HG02981 (cell line): Measurements from ENCODE around the gene AK2.
"Not testable (repeated sequence)": the region's sequence is repeated elsewhere in the genome, so short reads cannot be mapped to it uniquely, and the experiment has no call there.

Experiments used
- ATAC-seq: cut with Tn5 transposase; IDR thresholded peaks from one replicate; pipeline ENCODE4 v1.9.1; 2021; ENCODE audit warnings: mild to moderate bottlenecking, moderate library complexity; ENCODE audit not compliant: unreplicated experiment

AK2 gene

DNA sequence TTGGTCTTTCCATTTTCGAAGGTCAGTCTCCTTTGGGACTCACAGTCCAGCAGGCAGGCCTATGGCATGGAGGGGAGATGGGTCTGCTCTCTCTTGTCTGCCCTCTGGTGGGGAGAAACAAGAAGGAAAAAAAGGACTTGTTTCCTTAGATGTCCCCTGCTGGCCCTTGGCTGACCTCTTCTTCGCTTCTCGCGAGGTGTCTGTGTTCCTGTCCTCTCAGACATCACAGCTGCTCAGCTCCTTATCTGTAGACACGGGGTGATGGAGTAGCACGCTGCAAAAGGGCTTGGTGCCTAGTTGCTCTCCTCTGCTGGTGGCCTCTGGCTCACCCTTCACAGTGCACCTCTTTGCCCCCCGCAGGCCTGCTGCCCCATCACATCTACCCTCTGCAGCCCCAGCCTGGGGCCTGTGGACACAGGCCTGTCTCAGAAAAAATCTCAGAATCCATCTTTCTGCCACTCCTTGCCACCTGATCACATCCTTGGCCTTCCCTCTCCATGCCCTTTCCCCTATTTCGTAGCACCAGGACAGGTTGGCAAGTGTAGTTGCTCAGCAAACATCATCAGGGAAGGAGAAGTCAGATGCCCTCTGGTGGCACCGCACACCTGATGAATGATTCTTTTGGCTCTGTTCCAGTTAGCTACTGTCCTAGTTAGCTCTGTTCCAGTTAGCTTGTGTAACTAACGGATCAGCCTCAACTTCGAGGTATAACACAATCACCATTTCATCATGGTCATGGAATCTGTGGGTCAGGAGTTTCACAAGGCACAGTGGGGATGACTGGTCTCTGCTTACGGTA is 18.7 kb upstream of the AK2 start:
- ATAC-seq = no peak

DNA sequence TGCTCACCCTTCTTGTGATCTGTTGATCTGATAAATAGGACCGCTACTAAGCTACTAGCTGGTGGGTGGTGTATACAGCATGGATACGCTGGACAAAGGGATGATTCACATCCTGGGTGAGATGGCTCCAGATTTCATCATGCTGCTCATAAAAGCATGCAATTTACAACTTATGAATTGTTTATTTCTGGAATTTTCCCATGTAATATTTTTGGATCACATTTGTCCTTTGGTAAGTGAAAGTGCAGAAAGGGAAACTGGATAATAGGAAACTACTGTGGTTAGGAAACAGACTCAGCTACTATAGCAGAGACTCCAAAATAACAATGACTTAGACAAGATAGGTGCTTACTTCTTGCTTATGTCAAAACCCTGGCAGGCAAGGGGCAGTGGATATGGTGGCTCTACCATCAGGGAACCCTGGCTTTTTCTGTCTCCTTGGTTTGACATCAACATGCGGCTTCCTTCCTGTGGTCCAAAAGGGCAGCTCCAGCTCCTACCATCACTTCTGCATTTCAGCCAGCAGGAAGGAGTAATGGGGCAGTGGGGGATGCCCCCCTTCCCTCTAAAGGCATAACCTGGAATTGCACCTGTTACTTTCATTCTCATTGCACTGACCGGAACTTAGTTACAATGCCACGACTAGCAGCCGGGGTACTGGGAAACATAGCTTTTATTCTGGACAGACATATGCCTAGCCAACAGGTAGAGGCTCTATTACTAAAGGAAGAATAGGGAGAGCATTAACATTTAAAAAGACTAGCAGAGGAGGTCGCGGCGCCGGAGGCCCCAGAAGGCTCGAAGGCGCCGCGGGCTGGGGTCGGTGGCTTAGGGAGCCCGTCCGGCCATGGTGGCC is 13.8 kb upstream of the AK2 start:
- ATAC-seq = no peak

DNA sequence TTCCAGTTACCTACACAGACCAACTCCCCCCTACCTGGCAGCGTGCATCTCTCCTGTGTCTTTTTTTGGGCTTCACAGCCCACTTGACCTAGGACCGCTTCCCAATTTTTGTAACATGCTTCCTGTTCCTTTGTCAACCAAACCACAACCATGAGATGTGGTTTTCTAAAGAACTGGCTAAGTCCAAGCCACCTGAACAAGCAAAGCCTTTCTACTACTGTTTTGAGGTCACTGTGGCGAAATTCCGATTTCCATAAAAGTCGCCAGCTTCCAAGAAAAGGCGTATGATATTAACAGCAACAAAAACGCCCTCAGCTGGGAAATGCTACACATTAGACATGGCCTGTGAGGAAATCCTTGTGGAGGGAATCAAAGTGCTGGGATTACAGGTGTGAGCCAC is 12.7 kb upstream of the AK2 start:
- no peak for ATAC-seq

DNA sequence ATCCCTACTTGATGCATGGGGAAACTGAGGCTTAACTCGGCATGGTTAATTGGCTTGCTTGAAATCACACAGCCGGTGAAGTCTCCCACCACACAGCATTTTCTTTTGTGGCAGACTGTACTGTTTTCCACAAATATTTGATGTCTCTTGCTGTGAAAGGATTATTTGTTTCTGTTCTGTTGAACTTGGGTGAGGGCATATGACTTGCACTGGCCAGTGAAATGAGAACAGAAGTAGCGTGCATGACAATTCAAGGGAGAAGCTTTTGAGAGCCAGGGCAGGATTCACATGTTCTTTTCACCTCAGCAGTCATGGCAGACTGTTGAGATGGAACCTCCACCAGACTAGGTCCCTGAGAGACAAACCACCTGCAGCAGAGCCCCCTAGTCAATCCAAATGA is 11.7 kb upstream of the AK2 start:
- no peak for ATAC-seq

DNA sequence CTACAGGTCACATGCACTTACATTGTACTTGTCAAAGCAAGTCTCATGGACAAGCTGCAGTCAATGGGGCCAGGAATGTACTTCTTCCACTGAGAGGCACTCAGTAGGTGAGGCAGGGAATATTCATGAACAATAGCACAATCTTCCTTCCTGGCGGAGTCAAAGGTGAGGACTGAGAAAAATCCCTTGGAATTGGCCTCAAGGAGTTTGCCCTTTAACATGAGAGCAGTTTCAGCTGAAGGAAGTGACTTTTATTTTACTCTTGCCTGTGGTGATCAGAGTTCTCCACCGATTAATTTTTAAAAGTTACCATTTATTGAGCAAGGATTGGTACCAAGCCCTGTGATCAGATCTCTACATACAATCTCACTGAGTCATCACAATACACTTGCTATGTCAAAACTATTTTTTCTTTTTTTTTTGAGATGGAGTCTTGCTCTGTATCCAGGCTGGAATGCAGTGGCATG is 11.2 kb upstream of the AK2 start:
- ATAC-seq = no peak

DNA sequence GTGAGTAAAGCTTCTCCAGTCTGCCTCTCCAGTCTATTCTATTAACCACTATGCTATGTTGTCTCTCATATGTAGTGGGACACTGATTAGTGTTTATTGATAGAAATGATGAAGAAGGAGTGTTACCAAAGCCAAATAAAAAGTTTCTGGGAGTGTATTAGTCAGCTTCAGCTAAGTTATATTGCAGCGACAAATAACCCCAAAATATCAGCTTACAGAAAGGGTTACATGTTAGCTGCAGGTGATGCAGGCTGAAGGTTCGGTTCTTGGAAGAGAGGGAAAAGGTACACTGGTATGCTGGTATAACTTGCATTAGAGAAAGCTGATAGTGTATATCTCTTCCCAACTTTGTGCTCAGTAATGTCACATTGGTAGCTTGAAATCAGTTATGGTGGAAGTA is 10.6 kb upstream of the AK2 start:
- no peak for ATAC-seq

DNA sequence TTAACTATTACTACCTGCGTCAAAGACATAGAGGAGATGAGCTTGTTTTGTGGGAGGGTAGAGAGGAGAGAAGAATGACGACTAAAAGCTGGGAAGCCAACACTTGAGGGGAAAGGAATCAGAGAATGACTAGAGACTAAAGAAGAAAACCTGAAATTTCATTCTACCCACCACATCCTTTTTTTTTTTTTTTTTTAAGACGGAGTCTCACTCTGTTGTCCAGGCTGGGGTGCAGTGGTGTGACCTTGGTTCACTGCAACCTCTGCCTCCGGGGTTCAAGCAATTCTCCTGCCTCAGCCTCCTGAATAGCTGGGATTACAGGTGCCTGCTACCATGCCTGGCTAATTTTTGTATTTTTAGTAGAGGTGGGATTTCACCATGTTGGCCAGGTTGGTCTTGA is 9.6 kb upstream of the AK2 start:
- not testable (repeated sequence) for ATAC-seq

DNA sequence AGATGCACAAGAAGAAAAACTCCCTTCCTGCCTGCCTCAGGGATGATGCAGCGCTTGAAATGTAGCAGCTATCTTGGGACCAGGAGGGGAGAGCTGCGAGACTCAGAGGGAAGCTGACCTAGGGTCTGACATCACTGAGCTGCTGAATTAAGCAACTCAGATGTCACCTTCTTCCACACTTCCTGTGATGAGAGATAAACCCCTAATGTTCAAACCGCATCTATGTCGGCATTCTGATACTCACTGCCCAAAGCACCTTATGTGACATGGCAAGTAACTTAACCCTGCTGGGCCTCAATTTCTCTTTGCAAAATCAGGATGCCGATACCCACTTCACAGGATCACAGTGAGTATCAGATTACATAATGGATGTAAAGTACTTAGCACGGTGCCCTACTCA is 9.1 kb upstream of the AK2 start:
- ATAC-seq = no peak

DNA sequence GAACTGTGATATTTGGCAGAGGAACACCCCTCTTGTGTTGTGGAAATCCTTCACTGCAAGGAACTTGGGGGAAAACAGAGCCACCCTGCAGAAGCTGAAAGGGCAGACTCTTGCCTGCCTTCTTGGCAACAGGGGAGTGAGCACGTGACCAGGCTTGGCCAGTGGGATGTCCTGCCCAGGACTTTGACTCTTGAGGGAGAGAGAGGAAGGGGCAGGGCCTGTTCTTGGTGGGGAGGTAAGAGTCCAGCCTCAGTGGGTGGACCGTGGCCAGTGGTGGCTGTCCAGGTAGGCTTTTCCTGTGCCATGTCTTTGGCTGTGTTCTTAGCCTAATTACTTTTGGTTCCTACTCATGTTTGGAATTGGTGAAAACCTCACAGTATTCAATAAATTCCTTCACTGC is 8.6 kb upstream of the AK2 start:
- no peak for ATAC-seq

DNA sequence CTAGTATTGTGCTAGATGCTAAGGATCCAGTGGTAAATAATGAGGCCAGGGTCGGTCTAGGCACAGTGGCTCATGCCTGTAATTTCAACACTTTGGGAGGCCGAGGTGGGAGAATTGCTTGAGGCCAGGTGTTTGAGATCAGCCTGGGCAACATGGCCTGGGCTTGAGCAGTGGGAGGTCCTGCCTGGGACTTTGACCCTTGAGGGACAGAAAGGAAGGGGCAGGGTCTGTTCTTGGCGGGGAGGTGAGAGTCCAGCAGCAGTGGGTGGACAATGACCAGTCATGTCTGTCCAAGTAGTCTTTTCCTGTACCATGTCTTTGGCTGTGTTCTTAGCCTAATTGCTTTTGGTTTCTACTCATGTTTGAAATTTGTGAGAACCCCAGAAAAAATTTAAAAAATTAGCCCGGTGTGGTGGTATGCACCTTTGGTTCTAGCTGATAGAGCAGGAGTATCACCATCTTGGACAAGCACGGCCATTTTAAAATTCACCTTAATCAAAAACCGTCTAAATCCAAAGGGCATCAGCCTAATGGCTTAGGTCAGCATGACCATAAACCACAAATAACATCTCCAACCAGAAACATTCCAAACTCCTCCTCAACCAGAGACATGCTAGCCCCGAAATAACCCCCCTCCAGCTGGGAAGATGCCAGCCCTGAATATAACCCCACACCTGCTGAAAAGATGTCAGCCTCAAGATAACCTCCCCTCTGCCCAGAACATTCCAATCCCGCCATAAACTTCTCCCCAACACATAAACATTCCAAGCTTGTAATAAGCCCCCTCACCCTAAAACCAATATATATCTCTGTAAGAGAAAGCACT is 6.8 kb upstream of the AK2 start:
- ATAC-seq = no peak

DNA sequence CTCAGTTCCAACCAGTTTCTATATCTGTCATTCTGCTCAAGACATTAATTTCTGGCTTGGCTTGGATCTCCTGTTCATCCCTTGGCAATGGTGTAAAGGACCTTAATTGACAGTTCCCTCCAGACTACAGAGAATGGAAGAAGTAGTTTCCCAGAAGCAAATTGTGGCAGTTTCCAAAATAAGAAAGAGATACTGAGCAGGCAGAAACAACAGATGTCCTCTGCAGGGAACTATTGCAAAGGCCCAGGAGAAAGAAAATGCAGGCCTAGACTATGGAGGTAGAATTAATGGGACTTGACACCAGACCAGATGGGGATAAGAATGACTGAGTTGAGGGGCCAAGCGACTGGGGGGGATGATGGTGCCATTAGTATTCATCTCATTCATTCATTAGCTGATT is 6.1 kb upstream of the AK2 start:
- ATAC-seq = no peak

DNA sequence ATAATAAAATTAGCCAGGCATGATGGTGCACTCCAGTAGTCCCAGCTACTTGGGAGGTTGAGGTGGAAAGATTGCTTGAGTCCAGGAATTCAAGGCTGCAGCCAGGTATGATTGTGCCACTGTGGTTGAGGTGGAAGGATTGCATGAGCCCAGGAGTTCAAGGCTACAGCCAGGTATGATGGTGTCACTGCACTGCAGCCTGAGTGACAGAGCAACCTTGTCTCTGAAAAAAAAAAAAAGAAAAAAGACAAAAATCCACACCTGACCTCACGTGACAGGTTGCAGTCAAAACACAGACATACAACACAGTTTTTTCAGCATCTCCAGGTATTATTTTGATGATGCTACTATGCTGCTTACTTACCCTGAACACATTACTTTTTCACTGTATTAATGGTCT is 4.3 kb upstream of the AK2 start:
- ATAC-seq = no peak

DNA sequence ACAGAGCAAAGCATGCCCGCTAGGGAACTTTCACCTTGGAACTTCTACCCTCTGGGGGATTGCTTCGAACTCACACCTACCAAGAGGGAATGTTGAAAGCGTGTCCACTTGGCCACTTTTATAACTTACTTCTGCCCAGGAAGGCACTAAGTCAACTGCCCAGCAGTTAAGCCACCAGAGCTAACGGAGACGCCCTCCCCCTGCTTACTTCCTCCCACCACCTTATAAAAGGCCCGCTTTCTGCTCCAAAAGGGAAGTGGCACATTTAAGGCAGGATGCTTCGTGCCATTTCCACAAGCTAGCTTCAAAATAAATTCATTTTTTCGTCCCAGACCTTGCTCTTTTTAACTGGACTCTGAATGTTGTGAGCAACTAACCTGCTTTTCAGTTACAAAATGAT is 3.2 kb upstream of the AK2 start:
- no peak for ATAC-seq

DNA sequence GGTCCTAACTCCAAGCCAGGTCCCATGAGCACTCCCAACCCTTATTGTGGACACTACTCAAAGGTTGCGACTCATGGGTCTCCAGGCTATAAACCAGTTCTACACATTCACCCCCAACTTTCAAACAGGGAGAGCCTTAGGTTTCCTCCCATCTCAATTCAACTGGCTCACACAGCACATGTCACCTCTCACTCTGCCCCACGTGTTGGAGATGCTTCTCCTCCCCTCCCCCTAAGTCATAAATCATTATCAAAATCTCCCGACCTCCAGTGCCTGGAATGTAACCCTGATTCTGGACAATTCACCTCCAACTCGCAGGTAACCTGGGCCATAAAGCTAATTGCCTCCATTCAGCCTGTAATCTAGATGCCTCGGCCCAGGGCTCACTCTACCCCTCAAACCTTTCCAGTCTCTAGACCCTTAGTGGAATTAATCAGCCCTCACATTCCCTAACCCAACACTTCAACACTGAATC is 595 bp downstream of the AK2 start:
- peak; percentile 4 for ATAC-seq

DNA sequence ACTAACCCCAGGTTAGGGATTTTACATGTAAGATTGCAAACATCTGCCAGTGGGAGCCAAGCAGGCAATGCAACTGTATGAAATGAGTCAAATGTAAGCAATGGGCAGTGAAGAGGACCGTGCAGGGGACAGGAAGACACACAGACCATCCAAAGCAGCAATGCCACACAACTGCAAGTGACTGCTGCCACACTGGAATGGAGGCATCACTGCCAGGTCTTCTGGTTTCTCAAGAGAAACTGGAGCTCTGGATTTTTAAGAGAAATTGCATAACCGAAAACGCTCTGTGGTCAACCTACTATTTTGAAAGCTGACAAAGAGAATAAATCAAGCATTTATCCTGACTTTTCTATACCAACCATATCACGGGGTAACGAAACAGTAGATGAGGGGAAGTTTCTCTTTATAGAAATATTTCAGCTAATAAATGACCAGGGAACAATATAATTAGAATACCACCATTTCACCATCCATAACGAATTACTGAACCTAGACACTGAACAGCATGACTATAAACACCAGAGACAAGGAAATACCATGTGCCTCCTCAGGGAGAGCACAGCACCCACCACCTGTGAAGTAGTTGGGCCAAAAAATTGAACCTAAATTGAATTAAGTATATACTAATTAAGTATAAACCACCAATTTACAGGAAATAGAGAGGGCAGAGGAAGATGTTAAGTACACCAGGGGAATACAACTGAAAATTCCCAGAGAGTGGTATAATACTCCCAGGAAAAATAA is 4.4 kb downstream of the AK2 start:
- ATAC-seq = no peak

DNA sequence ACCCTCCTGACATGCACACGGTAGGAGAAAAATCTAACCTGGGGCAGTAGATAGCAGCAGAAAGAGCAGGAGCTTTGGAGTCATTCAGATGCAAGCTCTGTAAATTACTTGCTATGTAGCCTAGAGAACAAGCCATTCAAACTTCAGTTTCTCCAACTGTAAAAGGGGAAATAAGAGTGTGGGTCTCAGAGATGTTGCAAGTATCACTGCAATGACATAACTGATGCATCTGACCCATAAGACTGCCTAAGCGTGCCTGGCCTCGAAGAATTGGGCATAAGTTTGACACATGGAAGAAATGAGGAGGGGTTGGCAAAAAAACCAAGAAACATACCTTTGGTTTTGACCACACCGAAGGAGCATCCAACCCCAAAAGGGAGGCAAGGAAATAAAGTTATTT is 5.2 kb downstream of the AK2 start:
- ATAC-seq = no peak

DNA sequence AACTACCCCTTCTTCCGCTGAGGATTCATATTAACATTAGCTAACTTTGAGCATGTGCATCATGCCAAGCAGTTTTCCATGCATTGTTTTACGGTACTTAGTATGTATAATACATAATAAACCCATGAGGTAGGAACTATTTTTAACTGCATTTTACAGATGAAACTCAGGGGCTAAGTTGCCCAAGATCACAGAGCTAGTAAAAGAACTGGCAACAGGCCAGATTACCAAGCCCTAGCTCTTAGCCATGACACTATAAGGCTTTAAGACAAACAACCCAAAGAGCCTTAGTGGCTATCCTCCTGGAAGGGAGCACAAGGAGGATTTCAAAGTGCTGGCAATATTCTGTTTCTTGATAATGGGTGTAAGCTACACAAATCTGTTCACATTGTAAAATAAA is 6.1 kb downstream of the AK2 start:
- ATAC-seq = no peak

DNA sequence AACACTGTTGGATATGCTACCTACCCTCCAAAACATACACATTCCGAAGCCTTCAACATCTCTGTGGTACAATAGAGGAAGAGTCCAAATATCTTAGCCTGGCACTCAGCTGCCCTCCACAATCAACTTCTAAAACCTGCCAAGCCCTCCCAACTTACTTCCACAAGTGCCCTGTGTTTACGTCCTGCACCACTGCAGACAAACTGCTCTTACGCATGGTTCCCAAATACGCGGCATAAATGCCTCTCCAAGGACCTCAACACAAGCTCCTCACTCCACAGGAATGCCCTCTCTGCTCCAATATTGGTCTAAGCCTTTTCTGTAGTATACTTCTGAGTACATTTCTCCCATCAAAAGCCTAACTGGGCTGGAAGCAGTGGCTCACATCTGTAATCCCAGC is 6.8 kb downstream of the AK2 start:
- ATAC-seq = no peak

DNA sequence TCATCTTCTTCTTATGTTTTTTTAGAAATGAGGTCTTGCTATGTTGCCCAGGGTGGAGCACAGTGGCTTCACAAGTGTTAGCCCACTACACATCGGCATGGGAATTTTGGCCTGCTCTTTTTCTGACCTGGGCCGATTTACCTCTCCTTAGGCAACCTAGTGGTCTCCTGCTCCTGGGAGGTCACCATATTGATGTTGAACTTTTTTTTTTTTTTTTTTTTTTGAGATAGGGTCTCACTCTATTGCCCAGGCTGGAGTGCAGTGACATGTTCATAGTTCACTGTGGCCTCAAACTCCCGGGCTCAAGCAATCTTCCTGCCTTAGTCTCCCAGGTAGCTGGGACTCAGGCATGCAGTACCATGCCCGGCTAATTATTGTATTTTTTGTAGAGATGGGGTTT is 7.5 kb downstream of the AK2 start:
- ATAC-seq = no peak

DNA sequence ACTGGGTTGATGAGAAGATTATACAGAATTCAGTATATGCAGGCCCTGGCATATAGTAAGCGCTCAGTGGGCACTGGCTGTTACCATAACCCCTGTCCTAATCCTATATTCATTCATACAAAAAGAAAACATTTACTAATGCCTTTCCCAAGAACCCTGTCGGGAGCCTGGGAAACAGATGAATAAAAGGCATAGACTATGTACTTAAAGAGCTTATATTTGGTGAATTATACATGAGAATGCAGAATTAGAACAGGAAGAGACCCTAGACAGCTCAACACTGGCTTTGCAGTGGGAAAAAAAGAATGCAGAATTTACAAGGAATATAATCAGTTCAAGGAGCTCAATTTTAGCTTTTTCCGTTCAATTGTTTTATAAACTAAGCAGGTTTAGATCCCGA is 10.9 kb downstream of the AK2 start:
- ATAC-seq = no peak

DNA sequence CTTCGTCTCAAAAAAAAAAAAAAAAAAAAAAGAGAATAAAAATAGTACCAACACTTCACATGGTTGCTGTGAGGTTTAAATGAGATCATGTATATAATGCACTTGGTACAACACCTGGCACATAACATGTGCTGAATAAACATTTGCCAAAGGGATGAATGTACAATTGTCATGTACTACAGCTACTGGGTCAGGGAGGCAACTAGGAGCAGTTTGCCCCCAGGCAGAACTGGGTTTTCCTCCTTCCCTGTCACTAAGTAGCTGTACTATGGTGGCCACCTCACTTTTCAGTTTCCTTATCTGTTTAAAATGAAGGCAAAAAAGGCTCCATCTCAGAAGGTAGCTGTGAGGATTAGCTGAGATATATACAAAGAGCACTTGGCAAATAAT is 11.5 kb downstream of the AK2 start:
- no peak for ATAC-seq
